ENCODE measurements around the gene DAB2.

DNA sequence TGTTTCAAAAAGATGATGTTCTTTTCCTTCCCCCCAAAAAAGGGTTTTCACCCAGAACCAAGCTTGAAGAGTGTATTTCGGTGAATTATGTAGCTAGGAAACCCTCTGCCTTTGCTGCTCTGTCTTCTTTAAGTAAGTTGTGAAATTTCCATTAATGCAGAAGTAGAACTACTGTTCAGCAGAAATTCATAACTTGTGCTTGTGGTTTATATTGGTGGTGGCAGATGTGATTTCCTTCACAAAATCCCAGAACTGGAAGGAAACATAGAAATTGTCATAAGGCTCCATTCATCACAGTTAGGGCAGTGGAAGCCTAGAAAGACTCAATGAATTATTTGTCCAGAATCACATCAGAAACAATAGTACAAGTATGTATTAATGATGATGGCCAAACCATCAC lies 42.1 kb upstream of the DAB2 start:
- TF ChIP-seq PKNOX1 (IDR thresholded peaks at IDR 0.05) (no peak), SP1 (IDR thresholded peaks at IDR 0.05) (no peak), BHLHE40 (IDR thresholded peaks at IDR 0.05; ENCODE audit: borderline replicate concordance) (no peak)

All from HEK293T (cell line).